ENCODE data around the gene TM4SF20. TPM values are rescaled to one million over a fixed set of nuclear protein-coding genes. Genes with fewer than 3 reads are reported as not detected.
A peak's percentile ranks its signal among the peaks of the same experiment; 100 is the strongest.

TM4SF20 gene
- total RNA-seq, 4 donors from 2014 or later = not detected

GRCh38 chr2:227376656-227377396 is 2.3 kb downstream of the TM4SF20 start:
- H3K27ac ChIP-seq = no peak overlapping the region
- H3K36me3 ChIP-seq = no peaks in the 10 kb centered on the region
- H3K27me3 ChIP-seq = peaks cover 0 to 23% (median 0%) of the 10 kb centered on the region in 4 donors
- no peaks in the 10 kb centered on the region for H3K9me3 ChIP-seq
- intact Hi-C loops (cut with DNase I) = no loop called here
- no peak for DNase-seq
- no peaks in the 10 kb centered on the region for H3K4me1 ChIP-seq
- no peak overlapping the region for H3K4me3 ChIP-seq
- 57 to 66% methylated on average over 9 of the region's 9 CpGs for WGBS, 2 donors
- TF ChIP-seq POLR2A (IDR thresholded peaks at IDR 0.05) (no peak), CTCF (IDR thresholded peaks at IDR 0.05) (no peak)

- TF ChIP-seq CTCF (IDR thresholded peaks at IDR 0.05) = no peak
- TF ChIP-seq POLR2A (IDR thresholded peaks at IDR 0.05) = no peak
- DNase-seq = no peak
- Histone ChIP-seq H3K27ac (no peak overlapping the region), H3K4me3 (no peak overlapping the region), H3K36me3 (no peaks in the 10 kb centered on the region), H3K9me3 (no peaks in the 10 kb centered on the region), H3K27me3 (peaks cover 0 to 11% (median 0%) of the 10 kb centered on the region in 4 donors), H3K4me1 (peaks cover 0 to 8% (median 0%) of the 10 kb centered on the region in 3 donors)
- 43 to 54% methylated on average over 6 of the region's 6 CpGs for WGBS, 2 donors
- intact Hi-C loops (cut with DNase I) = no loop called here
Observed at GRCh38 chr2:227374158-227374557, 4.9 kb downstream of the TM4SF20 start.

GRCh38 chr2:227373389-227373788 is 5.7 kb downstream of the TM4SF20 start:
- DNase-seq = no peak
- 84 to 86% methylated on average over 8 to 10 of the region's 10 CpGs for WGBS, 2 donors
- Histone ChIP-seq H3K36me3 (no peaks in the 10 kb centered on the region), H3K27me3 (peaks cover 0 to 11% (median 0%) of the 10 kb centered on the region in 4 donors), H3K4me3 (no peak overlapping the region), H3K4me1 (peaks cover 0 to 8% (median 0%) of the 10 kb centered on the region in 3 donors), H3K9me3 (no peaks in the 10 kb centered on the region), H3K27ac (no peak overlapping the region)
- no peak for TF ChIP-seq POLR2A (IDR thresholded peaks at IDR 0.05)
- TF ChIP-seq CTCF (IDR thresholded peaks at IDR 0.05) = no peak
- intact Hi-C loops (cut with DNase I) = no loop called here

GRCh38 chr2:227370791-227371312 is 8.3 kb downstream of the TM4SF20 start:
- Histone ChIP-seq H3K9me3 (no peaks in the 10 kb centered on the region), H3K36me3 (no peaks in the 10 kb centered on the region), H3K4me1 (peaks cover 0 to 24% (median 10%) of the 10 kb centered on the region in 3 donors), H3K27me3 (peaks cover 0 to 5% (median 0%) of the 10 kb centered on the region in 4 donors), H3K27ac (peak overlapping the region in 1 of 4 donors; percentile 65), H3K4me3 (no peak overlapping the region)
- WGBS, 2 donors = 39 to 44% methylated on average over 9 of the region's 9 CpGs
- no peak for DNase-seq
- intact Hi-C loops (cut with DNase I) = no loop called here
- no peak for TF ChIP-seq CTCF (IDR thresholded peaks at IDR 0.05)
- no peak for TF ChIP-seq POLR2A (IDR thresholded peaks at IDR 0.05)

GRCh38 chr2:227370092-227370491 is 9.0 kb downstream of the TM4SF20 start:
- 76 to 83% methylated on average over 8 of the region's 8 CpGs for WGBS, 2 donors

More at GRCh38 chr2:227370092-227370491, 9.0 kb downstream of the TM4SF20 start:
- intact Hi-C loops (cut with DNase I) = no loop called here
- Histone ChIP-seq H3K27me3 (peaks cover 0 to 3% (median 0%) of the 10 kb centered on the region in 4 donors), H3K27ac (peak overlapping the region in 1 of 4 donors; percentile 65), H3K36me3 (no peaks in the 10 kb centered on the region), H3K4me1 (peaks cover 0 to 29% (median 11%) of the 10 kb centered on the region in 3 donors), H3K9me3 (no peaks in the 10 kb centered on the region), H3K4me3 (no peak overlapping the region)
- TF ChIP-seq CTCF (IDR thresholded peaks at IDR 0.05) = no peak
- TF ChIP-seq POLR2A (IDR thresholded peaks at IDR 0.05) = no peak
- no peak for DNase-seq
